Measurements from ENCODE around the gene ADAT3.

The ADAT3 gene

DNA sequence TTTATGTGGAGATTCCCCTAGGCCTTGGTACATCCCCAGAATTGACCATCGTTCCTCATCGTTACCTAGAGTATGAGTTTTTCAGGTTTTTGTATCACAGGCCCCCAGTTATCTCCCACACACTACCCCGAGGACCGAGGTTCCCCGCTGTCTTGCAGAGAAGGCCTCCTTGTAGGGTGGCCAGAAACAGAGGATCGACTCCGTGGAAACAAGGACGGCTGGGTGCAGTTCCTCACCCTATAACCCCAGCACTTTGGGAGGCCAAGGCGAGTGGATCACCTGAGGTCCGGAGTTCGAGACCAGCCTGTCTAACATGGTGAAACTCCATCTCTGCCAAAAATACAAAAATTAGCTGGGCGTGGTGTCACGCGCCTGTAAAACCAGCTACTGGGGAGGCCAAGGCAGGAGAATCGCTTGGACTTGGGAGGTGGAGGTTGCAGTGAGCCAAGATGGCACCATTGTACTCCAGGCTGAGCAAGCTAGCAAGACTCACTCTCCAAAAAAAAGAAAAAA is 720 bp downstream of the ADAT3 start:
- Histone ChIP-seq H3K27me3 (ENCODE audit: insufficient read depth, poor library complexity, severe bottlenecking) (no peaks in the 10 kb centered on the region), H3K27ac (ENCODE audit: poor library complexity, severe bottlenecking) (peak overlapping the region; percentile 56), H3K4me1 (ENCODE audit: insufficient read depth, poor library complexity, severe bottlenecking) (no peaks in the 10 kb centered on the region), H3K36me3 (ENCODE audit: low read depth) (peaks cover 9% of the 10 kb centered on the region; the same call in 1 of the 2 replicates), H3K9me3 (ENCODE audit: severe bottlenecking) (no peaks in the 10 kb centered on the region), H3K4me3 (ENCODE audit: severe bottlenecking) (peak overlapping the region; percentile 77)
- ATAC-seq (ENCODE audit: low read depth): no peak
- TF ChIP-seq, protein P1, sequence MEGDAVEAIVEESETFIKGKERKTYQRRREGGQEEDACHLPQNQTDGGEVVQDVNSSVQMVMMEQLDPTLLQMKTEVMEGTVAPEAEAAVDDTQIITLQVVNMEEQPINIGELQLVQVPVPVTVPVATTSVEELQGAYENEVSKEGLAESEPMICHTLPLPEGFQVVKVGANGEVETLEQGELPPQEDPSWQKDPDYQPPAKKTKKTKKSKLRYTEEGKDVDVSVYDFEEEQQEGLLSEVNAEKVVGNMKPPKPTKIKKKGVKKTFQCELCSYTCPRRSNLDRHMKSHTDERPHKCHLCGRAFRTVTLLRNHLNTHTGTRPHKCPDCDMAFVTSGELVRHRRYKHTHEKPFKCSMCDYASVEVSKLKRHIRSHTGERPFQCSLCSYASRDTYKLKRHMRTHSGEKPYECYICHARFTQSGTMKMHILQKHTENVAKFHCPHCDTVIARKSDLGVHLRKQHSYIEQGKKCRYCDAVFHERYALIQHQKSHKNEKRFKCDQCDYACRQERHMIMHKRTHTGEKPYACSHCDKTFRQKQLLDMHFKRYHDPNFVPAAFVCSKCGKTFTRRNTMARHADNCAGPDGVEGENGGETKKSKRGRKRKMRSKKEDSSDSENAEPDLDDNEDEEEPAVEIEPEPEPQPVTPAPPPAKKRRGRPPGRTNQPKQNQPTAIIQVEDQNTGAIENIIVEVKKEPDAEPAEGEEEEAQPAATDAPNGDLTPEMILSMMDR (IDR thresholded peaks at IDR 0.05; ENCODE audit: poor library complexity, severe bottlenecking): no peak
- no peak for DNase-seq (ENCODE audit: low spot score)

GRCh38 chr19:1906985-1907562 is 1.9 kb downstream of the ADAT3 start:
- H3K4me3 ChIP-seq (ENCODE audit: severe bottlenecking): peak overlapping the region; percentile 9
- H3K27me3 ChIP-seq (ENCODE audit: insufficient read depth, poor library complexity, severe bottlenecking): no peaks in the 10 kb centered on the region
- no peaks in the 10 kb centered on the region for H3K9me3 ChIP-seq (ENCODE audit: severe bottlenecking)
- peaks cover 9% of the 10 kb centered on the region; the same call in 1 of the 2 replicates for H3K36me3 ChIP-seq (ENCODE audit: low read depth)
- H3K27ac ChIP-seq (ENCODE audit: poor library complexity, severe bottlenecking): peak overlapping the region; percentile 45
- no peak for DNase-seq (ENCODE audit: low spot score)
- TF ChIP-seq, protein P1 (IDR thresholded peaks at IDR 0.05; ENCODE audit: poor library complexity, severe bottlenecking): no peak
- no peak for ATAC-seq (ENCODE audit: low read depth)
- H3K4me1 ChIP-seq (ENCODE audit: insufficient read depth, poor library complexity, severe bottlenecking): no peaks in the 10 kb centered on the region

DNA sequence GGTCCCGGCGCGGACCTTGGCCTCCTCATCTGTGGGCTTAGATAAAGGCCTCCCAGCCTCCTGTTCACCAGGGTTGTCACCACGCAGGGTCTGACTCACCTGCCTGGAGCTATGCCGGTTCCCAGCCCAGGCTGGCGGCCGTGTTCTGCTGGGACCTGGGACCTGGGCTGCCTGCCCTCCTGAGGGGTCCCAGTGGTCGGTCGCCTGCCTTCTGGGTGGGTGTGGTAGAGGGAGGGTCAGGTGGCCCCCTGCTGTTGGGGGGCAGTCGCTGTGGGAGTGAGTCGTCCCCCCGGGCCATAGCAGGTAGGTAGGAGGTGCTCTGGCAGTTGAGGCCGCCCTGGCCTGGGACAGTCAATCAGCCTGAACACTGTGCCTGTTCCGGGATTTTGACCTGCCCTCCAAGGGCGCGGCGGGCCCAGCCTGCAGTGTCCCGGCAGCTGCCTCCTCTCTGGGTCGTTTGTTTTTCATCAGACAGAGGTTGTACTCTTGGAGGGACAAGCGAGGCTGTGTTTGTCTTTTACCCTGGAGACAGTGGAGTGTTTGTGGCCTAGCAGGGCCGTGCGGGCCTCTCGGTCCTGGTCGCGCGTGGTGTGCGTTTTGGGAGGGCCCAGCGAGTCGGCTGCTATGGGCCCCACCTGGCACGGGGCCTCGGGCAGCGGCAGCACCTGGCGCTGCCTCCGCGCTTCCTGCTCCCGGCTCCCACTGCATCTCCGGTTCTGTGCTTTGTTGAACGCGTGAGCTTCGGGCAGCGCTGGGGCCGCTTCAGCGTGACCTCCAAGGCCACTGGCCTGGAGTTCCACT is 2.6 kb downstream of the ADAT3 start:
- TF ChIP-seq, protein P1 (IDR thresholded peaks at IDR 0.05; ENCODE audit: poor library complexity, severe bottlenecking): no peak
- Histone ChIP-seq H3K36me3 (ENCODE audit: low read depth) (peaks cover 9% of the 10 kb centered on the region; the same call in 1 of the 2 replicates), H3K4me1 (ENCODE audit: insufficient read depth, poor library complexity, severe bottlenecking) (no peaks in the 10 kb centered on the region), H3K9me3 (ENCODE audit: severe bottlenecking) (no peaks in the 10 kb centered on the region), H3K27ac (ENCODE audit: poor library complexity, severe bottlenecking) (peak overlapping the region; percentile 45), H3K4me3 (ENCODE audit: severe bottlenecking) (peak overlapping the region; percentile 9), H3K27me3 (ENCODE audit: insufficient read depth, poor library complexity, severe bottlenecking) (no peaks in the 10 kb centered on the region)
- DNase-seq (ENCODE audit: low spot score) (no peak), ATAC-seq (ENCODE audit: low read depth) (peak; percentile 41; the same call in 2 of the 3 replicates)

DNA sequence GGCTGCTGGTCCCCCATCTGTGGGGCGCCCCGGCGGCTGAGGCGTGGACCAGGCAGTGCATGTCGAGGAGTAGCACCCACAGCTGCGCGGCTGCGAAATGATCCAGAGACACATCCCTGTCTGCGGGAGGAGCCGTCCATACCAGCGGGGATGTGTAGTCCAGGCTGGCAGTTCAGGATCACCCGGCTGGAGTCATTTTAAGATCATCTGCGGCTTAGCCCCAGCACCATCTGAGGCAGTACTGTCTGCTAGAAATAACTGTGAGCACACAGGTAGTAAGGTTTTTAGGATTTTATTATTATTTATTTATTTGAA is 3.1 kb downstream of the ADAT3 start:
- ATAC-seq (ENCODE audit: low read depth) (no peak), DNase-seq (ENCODE audit: low spot score) (no peak)
- H3K36me3 ChIP-seq (ENCODE audit: low read depth): peaks cover 9% of the 10 kb centered on the region; the same call in 1 of the 2 replicates
- TF ChIP-seq, protein P1 (IDR thresholded peaks at IDR 0.05; ENCODE audit: poor library complexity, severe bottlenecking): no peak
- no peak overlapping the region for H3K4me3 ChIP-seq (ENCODE audit: severe bottlenecking)
- H3K27me3 ChIP-seq (ENCODE audit: insufficient read depth, poor library complexity, severe bottlenecking): no peaks in the 10 kb centered on the region
- H3K9me3 ChIP-seq (ENCODE audit: severe bottlenecking): no peaks in the 10 kb centered on the region
- H3K27ac ChIP-seq (ENCODE audit: poor library complexity, severe bottlenecking): peak overlapping the region; percentile 45
- H3K4me1 ChIP-seq (ENCODE audit: insufficient read depth, poor library complexity, severe bottlenecking): no peaks in the 10 kb centered on the region

DNA sequence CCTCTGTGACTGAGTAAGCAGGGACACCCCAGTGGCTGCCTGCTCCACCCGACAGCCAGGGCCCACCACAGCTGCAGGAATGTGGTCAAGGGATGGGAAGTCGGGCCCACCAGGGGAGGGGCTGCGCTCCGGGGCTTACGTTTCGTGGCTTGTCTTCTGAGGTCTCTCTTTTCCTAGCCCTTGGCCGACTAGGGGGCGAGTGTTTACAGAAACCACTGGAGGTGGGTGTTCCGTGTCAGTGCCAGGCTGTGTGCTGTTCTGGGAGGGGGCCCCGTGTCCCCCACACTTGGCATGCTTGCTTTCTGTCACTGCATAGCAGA is 4.5 kb downstream of the ADAT3 start:
- H3K36me3 ChIP-seq (ENCODE audit: low read depth): peaks cover 9% of the 10 kb centered on the region; the same call in 1 of the 2 replicates
- no peak overlapping the region for H3K4me3 ChIP-seq (ENCODE audit: severe bottlenecking)
- no peak overlapping the region for H3K27ac ChIP-seq (ENCODE audit: poor library complexity, severe bottlenecking)
- no peak for ATAC-seq (ENCODE audit: low read depth)
- H3K9me3 ChIP-seq (ENCODE audit: severe bottlenecking): no peaks in the 10 kb centered on the region
- peaks cover 6% of the 10 kb centered on the region for H3K4me1 ChIP-seq (ENCODE audit: insufficient read depth, poor library complexity, severe bottlenecking)
- TF ChIP-seq, protein P1 (IDR thresholded peaks at IDR 0.05; ENCODE audit: poor library complexity, severe bottlenecking): no peak
- no peaks in the 10 kb centered on the region for H3K27me3 ChIP-seq (ENCODE audit: insufficient read depth, poor library complexity, severe bottlenecking)
- no peak for DNase-seq (ENCODE audit: low spot score)
